ENCODE data around the gene SLC6A9.

SLC6A9 gene

GRCh38 chr1:44029260-44029910 is 1.9 kb downstream of the SLC6A9 start:
- DNase-seq, result no peak

GRCh38 chr1:44027320-44027719 is 3.9 kb downstream of the SLC6A9 start:
- no peak for DNase-seq

- DNase-seq, result no peak
Measured at GRCh38 chr1:44025816-44026215, 5.4 kb downstream of the SLC6A9 start.

- DNase-seq, result no peak
Measured at GRCh38 chr1:44024903-44025525, 6.2 kb downstream of the SLC6A9 start.

- no peak for DNase-seq
Measured at GRCh38 chr1:44024031-44024902, 7.0 kb downstream of the SLC6A9 start.

GRCh38 chr1:44021581-44022321 is 9.5 kb downstream of the SLC6A9 start:
- DNase-seq, result no peak

GRCh38 chr1:44021156-44021555 is 10.1 kb downstream of the SLC6A9 start:
- DNase-seq, result no peak

GRCh38 chr1:44020464-44020863 is 10.8 kb downstream of the SLC6A9 start:
- DNase-seq, result no peak

GRCh38 chr1:44019466-44019948 is 11.8 kb downstream of the SLC6A9 start:
- DNase-seq, result no peak

- no peak for DNase-seq
Measured at GRCh38 chr1:44016890-44017400, 14.3 kb downstream of the SLC6A9 start.

GRCh38 chr1:44016041-44016889 is 15.0 kb downstream of the SLC6A9 start:
- DNase-seq, result no peak

- DNase-seq, result no peak
Measured at GRCh38 chr1:44015206-44015605, 16.1 kb downstream of the SLC6A9 start.

GRCh38 chr1:44014365-44015104 is 16.7 kb downstream of the SLC6A9 start:
- no peak for DNase-seq

GRCh38 chr1:44013949-44014348 is 17.3 kb downstream of the SLC6A9 start:
- no peak for DNase-seq

GRCh38 chr1:44012941-44013609 is 18.2 kb downstream of the SLC6A9 start:
- DNase-seq, result no peak

GRCh38 chr1:44012404-44012803 is 18.9 kb downstream of the SLC6A9 start:
- DNase-seq, result no peak

- no peak for DNase-seq
Measured at GRCh38 chr1:44010935-44011471, 20.3 kb downstream of the SLC6A9 start.

GRCh38 chr1:44008259-44008658 is 23.0 kb downstream of the SLC6A9 start:
- no peak for DNase-seq

GRCh38 chr1:44002606-44003157 is 28.6 kb downstream of the SLC6A9 start:
- no peak for DNase-seq

GRCh38 chr1:44002165-44002564 is 29.1 kb downstream of the SLC6A9 start:
- no peak for DNase-seq

Measured in fibroblast of skin of scalp (primary cell).